Measurements from ENCODE around the gene XIRP1.

XIRP1 gene

DNA sequence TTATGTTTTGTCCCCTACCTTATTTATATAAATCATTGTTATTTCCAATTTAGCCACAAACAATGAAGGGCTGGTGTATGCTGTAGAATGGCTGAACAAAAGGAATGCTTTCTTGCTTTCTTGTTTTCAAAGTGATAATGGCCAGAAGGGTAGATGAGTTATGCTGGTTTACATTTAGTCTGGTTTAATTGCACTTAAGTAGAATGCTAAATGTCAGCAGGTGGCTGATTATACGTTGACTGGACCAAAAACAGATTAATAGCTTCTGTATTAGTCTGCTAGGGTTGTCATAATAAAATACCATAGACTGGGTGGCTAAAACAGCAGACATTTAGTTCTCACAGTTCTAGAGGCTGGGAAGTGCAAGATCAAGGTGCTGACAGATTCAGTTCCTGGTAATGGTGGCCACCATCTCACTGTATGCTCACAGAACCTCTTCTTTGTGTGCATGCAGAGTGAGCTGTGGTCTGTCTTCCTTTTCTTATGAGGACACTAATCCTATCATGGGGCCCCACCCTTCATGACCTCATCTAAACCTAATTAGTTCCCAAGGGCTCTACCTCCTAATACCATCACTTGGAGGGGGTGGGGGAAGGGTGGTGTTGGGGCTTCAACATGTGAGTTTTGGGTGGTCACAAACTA lies 17.1 kb upstream of the XIRP1 start:
- no peak for DNase-seq

DNA sequence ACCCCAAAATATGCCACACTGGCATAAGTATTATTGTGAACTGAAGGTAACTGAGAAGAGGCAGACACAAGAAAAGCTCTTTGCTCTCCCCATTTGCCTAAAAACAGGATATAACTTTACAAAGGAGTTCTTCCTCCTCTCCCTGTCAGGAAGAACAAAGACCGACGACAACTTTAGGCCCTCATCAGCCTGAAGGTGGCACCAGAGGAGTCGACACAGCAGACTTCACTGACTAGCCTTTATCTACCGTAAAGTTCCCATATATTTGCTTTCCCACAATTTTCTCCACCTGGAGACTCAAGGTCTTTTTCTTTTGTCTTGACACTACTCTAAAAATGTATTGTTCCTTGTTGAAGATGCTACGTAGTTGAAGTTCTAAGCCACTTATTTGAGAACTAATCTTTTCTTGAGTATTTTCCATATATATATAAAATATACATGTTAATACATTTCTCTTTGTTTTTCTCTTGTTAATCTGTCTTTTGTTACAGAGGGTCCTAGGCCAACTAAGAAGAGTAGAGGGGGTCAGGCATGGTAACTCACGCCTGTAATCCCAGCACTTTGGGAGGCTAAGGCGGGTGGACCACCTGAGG lies 16.2 kb upstream of the XIRP1 start:
- peak; percentile 49 for DNase-seq

GRCh38 chr3:39207361-39208186 lies 15.2 kb upstream of the XIRP1 start:
- DNase-seq: no peak

DNA sequence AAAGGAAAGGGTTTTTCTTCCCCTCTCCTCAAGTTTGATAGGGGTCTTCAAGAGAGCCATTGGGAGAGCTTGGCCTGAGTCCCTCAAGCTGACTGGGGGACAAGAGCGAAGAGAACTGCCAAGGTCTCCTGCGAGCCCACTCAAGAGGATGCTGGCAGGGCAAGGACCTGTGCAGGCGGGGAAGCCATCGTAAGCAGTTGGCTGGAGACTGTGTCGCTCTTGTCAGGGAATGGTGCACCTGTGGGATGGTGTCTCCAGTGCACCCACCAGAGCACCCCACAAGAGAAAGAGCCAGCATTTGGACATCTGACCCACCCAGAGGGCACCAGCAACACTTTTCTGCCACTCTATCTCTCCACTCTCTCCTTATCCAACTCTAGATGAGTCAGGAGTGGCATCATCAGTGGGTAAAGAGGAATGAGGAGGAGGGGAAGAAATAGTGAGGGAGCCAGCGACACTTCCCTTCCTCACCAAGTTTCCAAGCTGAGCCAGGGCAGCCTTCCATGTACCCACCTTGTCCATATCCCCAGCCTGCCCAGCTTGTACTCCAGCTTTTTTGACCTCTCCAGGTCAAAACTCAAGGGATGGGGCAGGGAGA lies 13.6 kb upstream of the XIRP1 start:
- DNase-seq: no peak

DNA sequence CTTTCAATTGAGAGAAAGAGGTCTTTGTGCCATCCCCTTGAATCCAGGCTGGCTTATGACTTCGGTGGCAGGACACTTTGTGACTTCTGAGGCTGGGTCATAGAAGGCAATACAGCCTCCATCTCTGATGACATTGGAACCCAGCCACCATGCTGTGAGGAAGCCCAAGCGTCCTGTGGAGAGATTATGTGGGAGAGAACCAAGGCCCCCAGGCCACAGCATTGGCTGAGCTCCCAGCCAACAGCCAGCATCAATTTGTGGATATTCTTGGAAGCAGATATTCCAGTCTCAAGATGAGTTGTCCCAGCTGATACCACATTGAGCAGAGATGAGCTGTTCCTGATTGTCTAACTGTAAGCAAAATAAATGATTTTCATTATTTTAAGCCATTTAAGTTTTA lies 12.7 kb upstream of the XIRP1 start:
- DNase-seq: no peak

DNA sequence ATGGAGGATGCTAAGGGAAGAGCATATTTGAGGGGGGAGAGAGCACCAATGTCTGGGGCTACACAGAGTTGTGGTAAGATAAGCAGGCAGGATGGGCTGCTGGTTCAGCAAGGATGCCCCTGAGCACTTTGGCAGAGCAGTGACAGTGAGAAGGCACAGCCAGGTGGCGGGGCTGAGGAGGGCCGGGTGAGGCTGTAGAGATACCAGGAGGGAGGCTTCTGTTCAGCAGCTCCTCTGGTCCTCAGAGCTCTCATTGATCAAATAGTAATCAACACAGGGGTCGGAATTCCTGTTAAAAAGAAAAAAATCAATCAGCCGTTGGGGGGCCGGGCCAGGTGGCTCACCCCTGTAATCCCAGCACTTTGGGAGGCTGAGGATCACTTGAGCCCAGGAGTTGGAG lies 11.5 kb upstream of the XIRP1 start:
- no peak for DNase-seq

DNA sequence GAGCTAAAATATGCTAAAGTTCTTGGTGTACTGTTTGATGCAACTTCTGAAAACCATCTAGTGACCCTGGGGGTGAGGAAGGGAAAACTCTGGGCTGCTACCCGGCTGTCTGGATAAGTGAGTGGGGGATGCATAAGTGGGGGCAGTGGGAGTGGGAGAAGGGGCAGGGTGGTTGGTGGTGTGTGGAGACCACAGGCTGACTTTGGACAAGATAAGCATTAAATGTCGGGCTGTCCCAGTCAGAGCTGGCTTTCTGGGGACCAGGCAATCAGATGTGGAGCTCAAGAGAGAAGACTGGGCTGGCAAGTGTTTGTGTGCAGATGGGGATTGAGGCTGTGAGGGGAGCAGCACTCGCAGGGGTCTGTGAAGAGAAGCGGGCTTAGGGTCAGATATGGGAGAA lies 11.0 kb upstream of the XIRP1 start:
- DNase-seq: no peak

GRCh38 chr3:39202094-39202493 lies 9.7 kb upstream of the XIRP1 start:
- DNase-seq: no peak

- DNase-seq: no peak
Measured at GRCh38 chr3:39196671-39197356, 4.4 kb upstream of the XIRP1 start.

- DNase-seq: no peak
Measured at GRCh38 chr3:39196034-39196433, 3.6 kb upstream of the XIRP1 start.

- no peak for DNase-seq
Measured at GRCh38 chr3:39193391-39193790, 996 bp upstream of the XIRP1 start.

DNA sequence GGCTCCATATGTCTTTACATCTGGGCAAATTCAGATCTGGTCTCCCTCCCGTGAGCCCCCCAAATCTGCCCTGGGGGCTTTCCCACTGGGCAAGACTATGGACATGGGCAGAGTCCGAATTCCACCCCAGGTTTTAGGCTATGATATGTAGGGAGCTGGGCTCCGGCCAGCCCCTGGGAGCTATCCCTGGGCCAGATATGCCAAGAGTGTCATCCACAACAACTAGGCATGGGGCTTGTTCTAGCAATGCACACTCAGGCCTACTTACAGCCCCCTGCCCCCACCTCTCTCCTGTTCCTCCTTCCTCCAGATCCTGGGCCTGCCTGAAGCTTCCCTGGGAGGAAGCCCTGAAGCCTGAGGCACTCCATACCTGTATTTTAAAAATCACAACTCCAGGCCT lies 622 bp downstream of the XIRP1 start:
- DNase-seq: no peak

DNA sequence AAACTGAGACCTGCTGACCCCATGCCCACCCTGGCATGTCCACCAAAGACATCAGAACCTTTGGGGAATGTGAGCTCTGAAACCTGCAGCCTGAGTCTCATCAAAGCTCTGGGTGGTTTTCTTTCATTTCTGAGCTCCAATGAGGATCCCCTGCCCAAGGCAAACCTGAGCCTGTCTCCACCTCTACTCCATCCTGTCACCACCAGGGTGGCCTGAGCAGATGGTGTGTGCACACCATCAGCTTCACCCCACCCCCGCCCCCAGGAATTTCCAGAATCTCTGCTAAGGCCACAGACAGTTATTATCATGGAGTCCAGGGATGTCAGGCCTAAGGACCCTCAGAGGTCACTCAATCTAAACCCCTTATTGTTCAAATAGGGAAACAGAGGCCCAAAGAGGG lies 1.3 kb downstream of the XIRP1 start:
- no peak for DNase-seq

- no peak for DNase-seq
Measured at GRCh38 chr3:39190281-39191025, 1.9 kb downstream of the XIRP1 start.

- peak; percentile 62 for DNase-seq
Measured at GRCh38 chr3:39189959-39190269, 2.5 kb downstream of the XIRP1 start.

DNA sequence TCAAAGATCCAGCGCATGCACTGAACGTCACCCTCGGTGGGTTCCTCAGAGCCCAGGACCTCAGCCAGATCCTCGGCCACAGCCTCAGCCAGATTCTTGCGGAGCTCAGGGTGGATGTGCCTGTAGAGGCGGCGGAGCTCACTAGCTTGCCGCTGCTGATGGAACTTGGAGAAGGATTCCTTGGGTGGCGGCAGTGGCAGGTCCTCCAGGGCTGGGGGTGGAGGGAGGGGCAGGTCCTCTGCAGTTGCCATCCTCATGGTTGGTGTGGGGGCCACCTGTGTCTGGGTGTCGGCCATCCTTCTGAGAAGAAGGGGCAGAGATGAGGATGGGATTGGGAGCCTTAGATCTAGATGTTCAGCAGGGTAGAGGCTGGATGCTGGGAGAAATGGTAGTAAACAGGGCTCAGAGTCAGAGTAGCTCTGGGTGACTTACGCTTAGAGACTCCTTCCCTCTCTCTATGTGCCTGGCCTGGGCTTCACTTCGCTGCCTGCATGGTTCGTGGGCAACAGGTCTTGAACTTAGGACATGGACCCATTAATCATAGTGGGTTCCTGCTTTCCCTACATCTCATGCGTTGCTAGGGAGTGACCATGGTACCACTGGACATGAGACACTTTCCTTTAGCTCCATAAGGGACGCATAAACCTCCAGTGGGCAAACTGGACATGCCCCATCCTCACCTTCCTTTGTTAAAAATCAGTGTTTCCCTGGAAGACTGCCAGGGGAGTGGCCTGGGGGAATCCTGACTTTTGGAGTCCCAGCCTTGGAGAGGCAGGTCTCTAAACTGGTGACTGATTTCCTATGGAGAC lies 3.0 kb downstream of the XIRP1 start:
- DNase-seq: no peak

DNA sequence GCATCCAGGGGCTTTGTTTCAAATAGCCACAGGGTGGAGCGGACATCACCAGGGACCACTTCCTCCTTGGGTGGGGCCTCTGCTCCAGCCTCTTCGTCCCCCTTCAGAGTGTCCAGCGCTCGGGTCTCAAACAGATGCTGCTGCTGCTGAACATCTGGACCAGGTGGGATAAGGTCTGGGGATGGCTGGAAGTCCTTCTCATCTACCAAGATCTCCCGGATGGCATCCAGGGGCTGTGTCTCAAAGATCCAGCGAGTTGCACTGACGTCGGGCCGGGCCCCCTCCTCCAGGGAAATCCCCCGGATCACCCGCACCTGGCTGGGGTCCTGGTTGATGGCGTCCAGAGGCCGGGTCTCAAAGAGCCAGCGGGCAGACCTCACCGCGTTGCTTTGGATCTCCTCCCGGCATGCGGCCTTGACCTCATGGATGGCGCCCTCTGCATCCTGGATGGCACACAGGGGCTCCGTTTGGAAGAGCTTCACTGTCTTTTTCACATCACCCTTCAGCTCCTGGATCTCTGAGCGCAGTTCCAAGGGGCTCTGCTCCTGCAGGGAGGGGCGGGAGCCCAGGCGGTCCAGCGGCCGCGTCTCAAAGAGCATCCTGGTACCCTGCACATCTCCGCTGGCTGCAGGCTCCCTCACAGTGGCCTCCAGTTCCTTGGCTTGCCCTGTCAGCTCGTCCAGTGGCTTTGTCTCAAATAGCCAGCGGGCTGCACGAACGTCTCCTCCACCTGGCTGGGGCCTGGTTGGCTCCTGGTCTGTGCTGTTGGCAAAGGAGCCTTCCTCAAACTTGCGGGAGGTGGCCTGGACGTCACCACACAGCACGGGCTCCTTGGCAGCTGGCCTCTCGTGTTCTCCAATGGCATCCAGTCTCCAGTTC lies 3.9 kb downstream of the XIRP1 start:
- no peak for DNase-seq

DNA sequence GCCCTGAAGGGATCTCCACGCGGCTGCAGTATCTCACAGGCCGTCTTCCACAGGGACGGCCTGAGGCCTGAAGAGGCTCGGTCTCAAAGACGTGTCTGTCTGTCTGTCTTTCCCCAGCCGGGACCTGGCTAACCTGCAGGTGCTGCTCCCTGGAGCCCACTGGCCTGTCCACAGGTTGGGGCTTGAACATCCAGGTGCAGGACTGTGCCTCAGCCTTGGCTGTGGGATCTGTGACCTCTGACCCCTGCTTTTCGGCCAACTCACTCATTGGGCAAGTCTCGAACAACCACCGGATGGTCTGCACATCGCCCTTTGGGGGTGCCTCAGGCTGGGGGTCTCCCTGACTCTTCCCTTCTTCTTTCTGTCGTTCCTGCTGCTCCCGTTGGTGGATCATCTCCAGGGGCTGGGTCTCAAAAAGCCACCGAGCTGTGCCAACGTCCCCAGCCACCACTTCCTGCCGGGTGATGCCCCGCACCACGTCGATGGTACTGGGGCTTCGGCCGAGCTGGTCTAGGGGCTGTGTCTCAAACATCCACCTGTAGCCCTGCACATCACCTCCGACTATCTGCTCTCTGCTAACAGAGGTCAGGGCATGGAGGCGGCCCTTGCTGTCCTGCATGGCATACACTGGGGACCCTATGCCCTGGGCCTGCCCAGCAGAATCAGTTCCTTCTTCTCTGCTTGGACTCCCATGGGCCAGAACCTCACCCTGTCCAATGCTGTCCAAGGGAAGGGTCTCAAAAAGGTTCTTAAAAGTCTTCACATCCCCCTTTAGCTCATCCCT lies 4.8 kb downstream of the XIRP1 start:
- DNase-seq: no peak

DNA sequence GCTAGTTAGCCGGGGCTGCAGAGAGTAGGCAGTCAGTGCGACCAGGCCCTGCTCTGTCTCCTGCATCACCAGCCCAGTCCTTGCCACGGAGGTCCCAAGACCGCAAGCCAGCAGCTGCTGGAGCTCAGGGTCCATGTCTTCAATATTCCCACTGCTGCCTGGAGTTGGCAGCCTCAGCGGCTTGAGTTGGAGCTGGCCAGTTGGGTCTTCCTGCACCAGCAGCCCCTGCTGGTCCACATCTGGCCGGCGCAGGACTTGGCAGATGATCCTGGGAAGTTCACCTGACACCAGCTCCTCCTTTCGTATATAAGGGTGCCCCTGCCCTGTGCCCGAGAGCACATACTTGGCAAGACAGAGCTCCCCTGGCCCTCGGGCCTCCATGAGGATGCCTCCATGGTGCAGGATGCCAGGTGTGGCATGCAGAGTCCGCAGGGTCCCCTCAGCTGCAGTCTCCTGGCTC lies 5.7 kb downstream of the XIRP1 start:
- no peak for DNase-seq

Measured in CD4-positive, alpha-beta T cell treated with Interferon gamma for 1 hour (primary cell).